GM21447 (cell line): Measurements from ENCODE around the gene KRTAP5-6.
"Not testable (repeated sequence)": the region's sequence is repeated elsewhere in the genome, so short reads cannot be mapped to it uniquely, and the experiment has no call there.

Experiments used
- ATAC-seq: cut with Tn5 transposase; IDR thresholded peaks from one replicate; pipeline ENCODE4 v1.9.1; 2021; ENCODE audit not compliant: unreplicated experiment

The KRTAP5-6 gene

DNA sequence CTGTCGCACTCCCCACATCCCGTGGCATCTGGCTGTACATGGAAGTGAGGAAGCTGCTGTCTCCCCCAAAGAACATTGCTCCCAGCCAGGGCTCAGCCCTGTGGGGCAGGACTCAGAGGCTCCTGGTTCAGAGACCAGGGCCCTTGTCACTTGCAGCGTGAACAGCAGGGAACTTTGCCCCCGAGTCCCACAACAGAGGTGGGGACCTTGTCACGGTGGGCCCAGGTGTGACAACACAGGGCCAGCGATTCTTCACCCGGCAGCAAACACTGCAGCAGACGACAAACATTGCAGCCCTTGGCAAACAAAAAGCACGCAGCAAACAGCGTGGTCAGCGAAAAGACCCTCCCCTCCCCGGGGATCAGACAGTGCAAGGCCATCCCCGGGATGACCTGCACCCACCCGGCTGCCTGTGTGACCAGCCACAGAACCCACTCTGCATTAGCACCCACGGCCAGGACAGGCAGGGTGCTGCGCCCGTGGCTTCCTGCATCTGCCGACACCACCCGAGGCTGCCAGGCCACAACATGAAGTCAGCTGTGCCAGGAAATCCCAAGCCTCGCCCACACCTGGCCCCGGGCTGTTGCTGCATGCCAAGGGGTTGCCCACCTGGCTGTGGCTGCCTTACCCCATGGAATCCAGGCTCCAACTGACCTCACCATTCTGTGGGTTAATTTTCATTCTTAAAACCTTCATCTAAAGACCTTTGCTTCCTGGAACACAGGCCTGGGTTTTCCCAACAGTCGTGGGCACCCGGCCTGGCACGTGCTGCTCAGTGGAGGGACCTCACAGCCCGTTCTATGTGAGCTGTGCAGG, 35.3 kb upstream of the KRTAP5-6 start:
- ATAC-seq: not testable (repeated sequence)

DNA sequence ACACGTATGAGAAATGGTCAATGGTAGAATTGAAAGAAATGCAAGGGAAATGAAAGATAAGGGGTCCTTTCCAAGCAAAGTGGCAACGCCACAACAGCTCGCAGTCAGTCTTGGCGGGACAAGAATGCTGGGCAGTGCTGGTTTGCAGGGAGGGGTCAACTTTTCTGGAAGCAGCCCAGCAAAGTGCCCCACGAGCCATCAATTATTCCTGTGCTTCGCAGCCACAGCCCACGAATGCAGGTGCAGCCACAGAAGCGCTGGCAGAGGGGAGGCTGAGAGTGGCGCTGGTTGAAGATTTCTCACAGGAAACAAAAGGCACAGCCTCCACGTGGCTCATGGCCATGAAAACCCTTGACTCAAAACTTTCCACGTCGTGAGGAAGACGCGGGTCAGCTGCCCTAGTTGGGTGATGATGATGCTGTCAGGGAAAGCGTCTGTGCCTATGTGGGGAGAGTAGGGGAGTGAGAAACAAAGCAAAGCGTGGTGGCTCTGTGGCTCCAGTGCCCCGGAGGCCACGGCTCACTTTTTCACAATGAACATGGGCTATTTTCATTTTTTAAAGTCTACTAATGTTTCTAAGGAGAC, 34.2 kb upstream of the KRTAP5-6 start:
- not testable (repeated sequence) for ATAC-seq

DNA sequence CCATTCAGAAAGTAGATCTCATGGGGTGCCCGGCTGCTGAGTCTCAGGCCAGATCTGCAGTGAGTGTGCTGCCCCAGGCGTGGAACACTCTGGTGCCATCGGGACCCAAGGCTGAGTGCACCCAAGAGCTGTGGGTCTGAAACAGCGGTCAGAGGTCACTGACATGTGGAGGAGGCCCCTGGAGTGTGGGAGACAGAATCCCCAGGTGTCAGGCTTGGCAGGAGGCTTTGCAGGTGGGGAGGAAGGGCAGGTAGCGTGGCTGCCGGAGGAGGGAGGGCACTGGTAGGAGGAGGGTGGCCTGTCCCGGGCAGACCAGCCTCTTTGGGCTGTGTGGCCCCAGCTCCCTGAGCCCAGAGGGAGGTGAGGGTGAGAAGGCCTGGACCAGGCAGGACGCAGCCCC, 31.7 kb upstream of the KRTAP5-6 start:
- no peak for ATAC-seq

DNA sequence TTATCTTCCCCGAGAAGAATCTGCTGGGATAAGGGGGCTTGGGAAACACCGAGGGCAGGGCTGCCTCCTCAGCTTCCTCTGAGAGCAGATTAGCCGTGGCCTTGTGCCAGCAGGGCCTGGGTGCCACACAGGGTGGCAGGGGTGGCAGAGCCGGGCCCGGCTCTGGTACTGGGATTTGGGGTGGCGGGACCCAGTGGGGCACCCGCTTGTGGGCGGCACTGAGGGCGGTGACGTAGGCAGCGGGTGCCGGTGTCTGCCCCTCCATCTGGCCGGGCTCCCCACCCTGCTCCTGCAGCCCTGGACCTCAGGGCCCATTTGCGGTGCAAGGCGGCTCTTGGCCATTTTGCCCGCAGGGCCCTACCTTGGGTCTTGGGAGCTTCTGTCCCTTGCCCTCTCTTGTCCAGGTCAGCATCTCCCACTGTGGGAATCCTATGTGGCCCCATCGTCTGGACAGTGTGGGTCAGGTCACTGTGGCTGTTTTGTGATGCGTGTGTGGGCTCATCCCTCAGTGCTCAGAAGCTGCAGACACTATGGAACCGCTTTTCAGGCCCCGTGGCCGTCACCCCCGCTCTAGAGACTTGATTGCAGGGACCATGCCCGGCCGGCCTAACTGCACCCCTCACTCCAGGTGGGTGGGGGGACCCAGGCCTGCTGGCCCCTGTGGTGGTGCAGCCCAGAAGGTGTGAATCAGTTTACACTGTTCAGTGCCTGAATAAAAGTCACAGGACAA, 29.7 kb upstream of the KRTAP5-6 start:
- ATAC-seq: no peak

DNA sequence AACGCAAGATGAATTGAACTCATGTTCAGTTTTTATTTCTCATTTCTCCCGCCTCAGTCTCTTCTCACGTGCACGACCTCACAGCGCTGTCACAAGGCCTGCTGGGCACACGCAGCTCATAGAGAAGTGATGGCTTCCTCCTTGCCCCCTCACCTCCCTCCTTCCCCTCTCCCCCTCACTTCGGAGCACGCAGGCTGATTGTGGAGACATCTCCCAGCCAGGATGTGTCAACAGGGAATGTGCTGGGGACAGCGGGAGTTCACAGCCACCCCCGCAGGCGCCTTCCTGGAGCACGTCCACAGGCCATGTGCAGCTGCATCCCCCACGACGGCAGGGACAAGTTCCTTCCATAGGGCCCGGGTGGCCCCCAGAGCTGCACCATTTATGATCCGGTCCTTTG, 29.1 kb upstream of the KRTAP5-6 start:
- no peak for ATAC-seq

DNA sequence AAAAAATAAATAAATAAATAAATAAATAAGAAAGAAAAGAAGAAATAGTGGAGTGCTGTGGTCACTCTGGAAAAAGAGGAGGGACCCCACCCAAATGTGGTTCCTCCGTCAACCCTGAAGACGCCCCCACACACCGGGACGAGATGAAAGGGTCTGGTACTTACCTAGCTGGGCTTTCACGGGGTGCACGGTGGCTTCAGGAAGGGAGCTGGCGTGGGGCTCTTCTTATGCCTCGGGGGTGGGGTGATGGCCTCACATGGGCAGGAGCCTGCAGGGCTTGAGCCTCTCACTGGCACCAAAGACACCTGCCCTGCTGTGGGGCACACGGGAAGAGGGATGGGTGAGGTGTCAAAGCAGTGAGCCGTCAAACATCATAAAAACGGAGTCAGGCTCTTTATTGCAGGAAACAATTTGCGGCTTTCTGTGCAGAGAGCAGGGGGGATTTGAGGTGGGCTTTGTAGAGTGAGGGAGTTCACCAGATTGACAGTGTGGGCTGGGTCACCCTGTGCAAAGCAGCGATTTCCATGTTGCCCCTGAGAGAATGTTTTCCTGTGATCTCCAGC, 28.0 kb upstream of the KRTAP5-6 start:
- ATAC-seq: no peak

DNA sequence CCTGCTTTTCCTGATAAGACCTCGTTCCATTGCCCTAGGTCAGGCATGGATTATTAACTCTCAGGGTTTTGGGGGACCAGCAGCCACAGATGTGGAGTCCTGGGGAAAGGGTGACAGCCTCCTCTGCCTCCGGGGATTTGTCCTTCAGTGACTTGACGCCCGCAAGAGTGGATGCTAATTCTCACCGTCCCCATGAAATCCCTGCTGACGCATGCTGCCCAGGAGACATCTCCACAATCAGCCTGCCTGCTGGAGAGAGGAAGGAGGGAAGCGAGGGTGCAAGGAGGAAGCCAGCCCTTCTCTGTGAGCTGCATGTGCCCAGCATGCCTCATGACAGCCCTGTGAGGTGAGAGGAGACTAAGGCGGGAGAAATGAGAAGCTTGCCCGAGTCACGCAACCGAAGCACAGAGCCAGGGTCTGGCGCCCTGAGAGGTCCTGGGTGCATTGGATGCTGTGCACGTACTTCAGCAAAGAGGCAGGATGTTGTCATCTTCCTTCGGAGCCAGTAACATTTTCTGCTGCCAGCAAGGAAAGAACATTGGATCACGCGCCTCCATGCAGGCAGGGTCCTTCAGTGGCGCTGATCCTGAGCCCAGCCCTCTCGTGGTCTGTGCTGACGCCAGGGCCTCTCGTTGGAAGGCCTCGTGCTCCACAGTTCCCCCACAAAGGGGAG, 27.3 kb upstream of the KRTAP5-6 start:
- no peak for ATAC-seq

DNA sequence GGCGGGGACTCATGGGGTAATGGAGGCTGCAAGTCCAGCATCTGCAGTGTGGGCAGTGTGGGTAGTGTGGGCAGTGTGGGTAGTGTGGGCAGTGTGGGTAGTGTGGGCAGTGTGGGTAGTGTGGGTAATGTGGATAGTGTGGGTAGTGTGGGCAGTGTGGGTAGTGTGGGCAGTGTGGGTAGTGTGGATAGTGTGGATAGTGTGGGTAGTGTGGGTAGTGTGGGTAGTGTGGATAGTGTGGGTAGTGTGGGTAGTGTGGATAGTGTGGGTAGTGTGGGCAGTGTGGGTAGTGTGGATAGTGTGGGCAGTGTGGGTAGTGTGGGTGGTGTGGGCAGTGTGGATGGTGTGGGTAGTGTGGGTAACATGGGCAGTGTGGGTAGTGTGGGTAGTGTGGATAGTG, 26.5 kb upstream of the KRTAP5-6 start:
- not testable (repeated sequence) for ATAC-seq

DNA sequence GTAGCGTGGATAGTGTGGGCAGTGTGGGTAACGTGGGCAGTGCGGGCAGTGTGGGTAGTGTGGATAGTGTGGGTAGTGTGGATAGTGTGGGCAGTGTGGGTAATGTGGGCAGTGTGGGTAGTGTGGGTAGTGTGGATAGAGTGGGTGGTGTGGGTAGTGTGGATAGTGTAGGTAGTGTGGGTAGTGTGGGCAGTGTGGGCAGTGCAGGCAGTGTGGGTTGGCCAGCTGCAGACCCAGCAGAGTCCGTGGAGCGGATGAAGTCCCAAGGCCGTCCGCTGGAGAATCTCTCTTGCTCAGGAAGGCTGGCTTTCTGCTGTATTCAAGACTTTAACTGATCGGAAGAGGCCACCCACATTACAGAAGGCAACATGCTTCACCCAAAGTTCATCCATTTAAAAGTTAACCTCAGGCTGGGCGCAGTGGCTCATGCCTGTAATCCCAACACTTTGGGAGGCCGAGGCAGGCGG, 26.1 kb upstream of the KRTAP5-6 start:
- ATAC-seq: no peak

DNA sequence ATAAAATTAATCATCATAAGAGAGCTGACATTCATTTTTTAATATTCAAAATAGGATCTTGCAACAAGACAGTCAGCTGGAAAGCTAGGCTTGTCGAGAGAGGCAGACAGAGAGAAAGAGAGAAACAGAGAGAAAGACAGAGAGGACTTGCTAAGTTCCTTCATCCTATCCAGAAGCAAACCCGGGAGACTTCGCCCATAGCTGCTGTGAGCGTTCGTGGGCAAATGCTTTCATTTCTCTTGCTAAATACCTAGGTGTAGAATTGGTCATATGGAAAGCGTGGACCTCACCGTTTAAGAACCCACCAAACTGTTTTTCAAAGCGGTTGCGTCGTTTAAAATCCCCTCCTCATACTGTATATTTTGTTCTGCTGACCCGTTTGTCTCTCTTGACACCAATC, 25.3 kb upstream of the KRTAP5-6 start:
- ATAC-seq: no peak

DNA sequence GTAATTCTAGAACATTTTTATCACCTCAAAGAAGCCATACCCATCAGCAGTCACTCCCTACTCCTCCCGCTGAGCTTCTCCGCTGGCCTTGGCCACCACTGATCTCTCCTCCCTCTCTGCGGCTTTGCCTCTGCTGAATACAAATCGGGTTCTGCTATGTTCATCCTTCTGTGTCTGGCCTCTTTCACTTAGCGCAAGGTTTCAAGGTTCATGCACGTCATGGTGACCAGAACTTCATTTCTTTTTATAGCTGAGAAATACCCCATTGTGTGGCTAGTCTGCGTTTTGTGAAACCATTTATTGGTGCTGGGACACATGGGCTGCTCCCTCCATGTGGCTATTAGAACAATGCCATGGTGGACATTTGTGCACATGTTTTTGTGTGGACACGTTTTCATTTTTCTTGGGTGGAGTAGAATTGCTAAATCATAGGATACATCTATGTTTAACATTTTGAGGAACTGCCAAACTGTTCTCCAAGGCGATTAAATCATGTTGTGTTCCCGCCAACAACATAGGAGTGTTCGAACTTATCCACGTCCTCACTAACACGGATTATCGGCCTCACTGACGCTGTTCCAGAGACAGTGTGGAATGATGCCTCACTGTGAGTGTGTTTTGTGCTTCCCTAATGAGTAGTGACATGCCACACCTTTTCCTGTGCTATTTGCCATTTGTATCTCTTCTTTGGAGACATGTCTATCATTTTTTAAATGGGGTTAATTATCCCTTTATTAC, 24.2 kb upstream of the KRTAP5-6 start:
- ATAC-seq: no peak

DNA sequence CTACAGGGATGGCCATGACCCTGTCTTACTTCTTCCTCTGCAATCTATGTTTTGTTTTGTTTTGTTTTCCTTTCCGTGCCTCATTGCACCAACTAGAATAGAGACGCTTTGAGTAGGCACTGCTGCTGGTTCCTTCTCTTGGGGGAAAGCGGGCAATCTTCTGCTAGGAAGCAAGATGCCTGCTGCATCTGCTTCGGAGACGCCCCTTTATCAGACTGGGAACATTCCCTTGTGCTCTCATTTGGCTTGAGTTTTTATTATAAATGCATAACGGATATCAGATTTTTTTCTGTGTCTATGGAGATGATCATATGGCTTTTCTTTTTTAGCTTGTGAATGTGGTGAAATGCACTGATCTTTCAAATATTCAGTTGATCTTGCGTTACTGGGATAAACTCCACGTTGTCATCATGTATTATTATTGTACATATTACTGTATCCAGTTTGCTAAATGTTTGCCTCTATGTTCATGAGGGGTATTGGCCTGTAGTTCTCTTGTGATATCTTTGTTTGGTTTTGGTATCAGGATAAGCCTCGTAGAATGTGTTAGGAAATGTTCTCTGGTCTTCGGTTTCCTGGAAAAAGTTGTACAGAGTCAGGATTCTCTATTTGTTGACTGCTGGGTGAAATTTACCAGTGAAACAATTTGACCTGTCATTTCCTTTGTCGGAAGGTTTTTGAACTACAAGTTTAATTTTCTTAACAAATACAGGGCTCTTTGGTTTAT, 23.4 kb upstream of the KRTAP5-6 start:
- ATAC-seq: no peak

DNA sequence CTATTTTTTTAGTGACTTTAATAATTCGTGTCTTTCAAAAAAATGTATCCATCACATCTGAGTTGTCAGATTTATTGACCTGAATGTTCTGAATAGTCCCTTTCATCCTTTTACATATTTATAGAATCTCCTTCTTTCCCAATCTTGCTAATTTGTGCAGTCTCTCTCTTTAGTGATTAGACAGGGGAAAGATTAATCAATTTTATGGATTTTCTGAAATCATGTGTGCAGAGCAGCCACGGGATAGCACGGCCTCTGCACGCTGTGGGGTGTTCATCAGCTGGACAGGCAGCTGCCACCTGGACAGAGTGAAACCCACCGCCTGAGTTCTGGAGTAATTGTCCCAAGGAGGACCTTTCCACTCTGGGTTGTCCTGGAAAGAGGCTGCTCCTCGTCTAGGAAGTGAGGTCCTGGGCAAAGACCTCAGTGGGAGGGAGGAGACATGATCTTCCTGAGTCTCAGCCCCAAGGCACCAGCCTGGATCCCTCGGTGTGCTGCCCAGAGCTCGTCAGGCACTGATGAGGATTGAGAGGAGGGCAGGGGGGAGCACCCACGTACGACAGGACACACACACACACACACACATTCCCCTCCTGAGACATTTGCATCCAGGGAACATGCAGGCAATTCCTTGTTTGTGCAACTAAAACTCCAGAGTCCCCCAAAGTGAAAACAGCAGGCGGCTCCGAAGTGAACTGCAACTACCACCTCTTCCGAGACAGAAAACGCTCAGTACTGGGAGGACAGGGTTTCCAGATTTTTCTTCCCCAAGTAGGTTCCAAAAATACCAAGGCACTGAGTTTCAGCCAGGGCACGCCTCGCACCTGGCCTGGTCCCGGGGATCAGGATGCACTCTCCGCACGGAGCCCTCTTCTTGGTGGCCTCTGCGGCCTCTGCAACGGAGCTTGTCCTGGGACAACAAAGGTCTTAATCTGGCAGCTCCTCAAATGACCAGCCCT, 22.5 kb upstream of the KRTAP5-6 start:
- no peak for ATAC-seq

DNA sequence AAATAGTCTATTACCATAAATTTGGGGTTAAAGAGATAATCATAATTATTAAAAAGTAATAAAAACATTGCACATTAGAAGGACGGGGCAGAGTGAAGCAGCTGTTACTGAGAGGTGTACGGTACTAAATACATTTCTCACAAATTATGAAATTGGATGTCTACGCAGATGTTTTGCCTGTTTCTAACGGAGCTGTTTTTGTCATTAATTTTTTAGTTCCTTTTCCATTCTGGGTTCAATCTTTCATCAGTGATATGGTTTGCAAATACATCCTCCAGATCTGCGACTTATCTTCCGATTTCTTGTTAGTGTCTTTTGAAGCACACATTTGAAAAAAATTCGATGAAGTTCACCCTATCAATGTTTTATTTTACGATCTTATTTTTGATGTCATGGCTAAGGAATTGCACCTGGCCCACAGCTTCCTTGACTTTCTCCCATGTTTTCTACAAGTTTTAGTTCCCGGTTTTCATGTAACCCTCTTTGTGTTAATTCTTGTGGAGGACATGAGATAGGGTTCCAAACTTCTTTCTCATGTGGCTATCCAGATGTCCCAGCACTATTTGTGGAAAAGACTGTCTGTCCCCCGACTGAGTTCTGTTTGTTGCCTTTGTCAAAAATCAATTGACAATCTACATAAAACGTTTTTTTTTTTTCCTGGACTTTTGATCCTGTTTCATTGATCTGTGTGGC, 21.3 kb upstream of the KRTAP5-6 start:
- no peak for ATAC-seq

DNA sequence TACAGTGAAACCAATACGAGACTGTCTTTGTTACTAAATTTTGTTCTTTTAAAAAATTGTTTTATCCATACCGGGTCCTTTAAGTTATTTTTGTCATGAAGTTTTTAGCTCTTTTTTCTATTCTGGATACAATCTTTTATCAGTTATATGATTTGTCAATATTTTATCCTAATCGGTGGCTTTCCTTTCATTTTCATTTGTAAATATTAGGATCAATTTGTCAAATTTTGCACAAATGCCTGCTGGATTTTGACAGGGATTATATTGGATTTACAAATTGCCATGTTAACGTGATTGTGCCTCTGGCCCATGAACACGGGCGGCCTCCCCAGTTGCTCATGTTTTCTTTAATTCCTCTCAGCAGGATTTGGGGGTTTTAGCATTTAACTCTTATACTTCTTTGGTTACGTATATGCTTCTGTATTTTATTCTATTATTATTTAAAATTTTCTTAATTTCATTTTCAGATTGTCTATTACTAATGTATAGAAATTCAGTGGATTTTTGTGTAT, 20.7 kb upstream of the KRTAP5-6 start:
- no peak for ATAC-seq

DNA sequence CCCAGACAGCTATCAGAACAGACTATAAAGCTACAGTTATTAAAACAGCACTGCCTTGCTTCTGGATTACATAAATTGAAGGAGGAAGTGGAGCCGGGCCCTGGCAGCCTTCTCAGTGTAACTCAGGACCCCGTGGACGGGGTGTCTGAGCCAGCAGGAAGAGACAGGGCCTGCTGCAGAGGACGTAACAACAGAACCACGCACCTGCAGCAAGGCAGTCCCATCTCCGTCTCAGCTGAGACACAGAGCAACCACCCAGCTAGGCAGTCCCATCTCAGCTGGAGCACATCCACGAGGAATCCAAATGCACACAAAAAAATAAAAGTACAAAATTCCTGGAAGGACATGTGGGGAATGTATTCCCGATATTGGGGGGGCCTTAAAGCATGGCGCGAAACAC, 17.1 kb upstream of the KRTAP5-6 start:
- no peak for ATAC-seq

DNA sequence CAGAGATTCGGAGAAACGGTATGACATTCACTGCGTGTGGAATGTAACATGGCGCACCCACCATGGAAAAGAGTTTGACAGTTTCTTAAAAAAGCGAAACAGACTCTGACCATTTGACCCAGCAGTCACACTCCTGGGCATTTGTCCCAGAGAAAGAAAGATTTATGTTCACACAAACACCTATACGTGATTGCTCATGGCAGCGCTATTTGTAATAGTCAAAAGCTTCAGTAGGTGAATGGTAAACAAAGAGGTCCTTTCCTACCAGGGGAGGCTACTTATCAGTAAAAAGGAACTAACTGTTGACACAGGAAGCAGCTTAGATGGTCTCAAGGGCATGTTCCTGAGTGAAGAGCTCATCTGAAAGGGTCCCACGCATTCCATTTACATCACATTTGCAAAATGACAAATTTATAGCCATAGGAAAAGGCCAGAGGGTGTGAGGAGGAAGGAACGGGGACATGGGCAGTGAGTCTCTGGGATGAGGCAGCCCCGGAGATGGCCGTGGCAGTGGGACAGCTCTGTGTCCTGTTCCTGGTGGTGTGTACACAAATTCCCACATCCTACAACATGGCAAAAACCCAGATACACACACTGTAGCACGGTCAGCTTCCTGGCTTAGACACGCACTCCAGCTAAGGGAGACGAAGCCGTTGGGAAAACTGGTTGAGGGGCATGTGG, 14.6 kb upstream of the KRTAP5-6 start:
- no peak for ATAC-seq
